DND-41 (cell line): ENCODE data around the gene RIOX2.
"Not testable (repeated sequence)": the region's sequence is repeated elsewhere in the genome, so short reads cannot be mapped to it uniquely, and the experiment has no call there.

ENCODE experiments used
- ATAC-seq: fragments of 200-7000 bp; cut with Tn5 transposase; 3 replicates; pipeline ENCODE4 v1.9.1; 2021; ENCODE audit warnings: low read depth; ENCODE audit not compliant: insufficient read depth
- DNase-seq: peaks from one replicate; pipeline ENCODE4 v3.0.0-alpha.2; 2020
- H2AFZ ChIP-seq: 2 replicates; pipeline ENCODE4 v1.6.0; 2012; ENCODE audit warnings: low read depth, low read length
- H3K27ac ChIP-seq: 2 replicates; pipeline ENCODE4 v1.5.1; 2012; ENCODE audit warnings: low read length, inconsistent platforms
- H3K27me3 ChIP-seq: fragments of 200-600 bp; sonication (generic); 2 replicates; pipeline ENCODE4 v1.6.0; 2012; ENCODE audit warnings: low read length, mild to moderate bottlenecking, inconsistent platforms; ENCODE audit not compliant: insufficient read depth, poor library complexity
- H3K36me3 ChIP-seq: 2 replicates; pipeline ENCODE4 v1.5.1; 2012; ENCODE audit warnings: low read length, inconsistent platforms; ENCODE audit not compliant: insufficient read depth
- H3K4me1 ChIP-seq: 2 replicates; pipeline ENCODE4 v1.5.1; 2012; ENCODE audit warnings: mild to moderate bottlenecking, low read length; ENCODE audit not compliant: insufficient read depth
- H3K4me2 ChIP-seq: 2 replicates; pipeline ENCODE4 v1.6.0; 2012; ENCODE audit warnings: mild to moderate bottlenecking, moderate library complexity, low read length, inconsistent platforms; ENCODE audit not compliant: insufficient read depth
- H3K4me3 ChIP-seq, 2 experiments: fragments of 200-600 bp in 1 of 2; shearing (Covaris generic) in 1 of 2; 2 replicates each; pipeline ENCODE4 v1.5.1; 2012 to 2016; ENCODE audit warnings: inconsistent platforms in 2 of 2, low read length in 2 of 2, mild to moderate bottlenecking in 2 of 2, low read depth in 1 of 2, moderate library complexity in 1 of 2
- H3K79me2 ChIP-seq: 2 replicates; pipeline ENCODE4 v1.6.0; 2012; ENCODE audit warnings: low read length, inconsistent platforms; ENCODE audit not compliant: insufficient read depth
- H3K9ac ChIP-seq: 2 replicates; pipeline ENCODE4 v1.6.0; 2012; ENCODE audit warnings: low read depth, mild to moderate bottlenecking, inconsistent platforms, low read length, moderate library complexity
- H3K9me3 ChIP-seq: 2 replicates; pipeline ENCODE4 v1.5.1; 2012; ENCODE audit warnings: low read length, moderate library complexity, mild to moderate bottlenecking, inconsistent platforms; ENCODE audit not compliant: insufficient read depth, severe bottlenecking
- H4K20me1 ChIP-seq: 2 replicates; pipeline ENCODE4 v1.6.0; 2012; ENCODE audit warnings: low read length; ENCODE audit not compliant: insufficient read depth
- CTCF ChIP-seq: IDR thresholded peaks from 2 replicates; pipeline ENCODE4 v1.5.1; 2012; ENCODE audit warnings: borderline replicate concordance, low read length, moderate library complexity, mild to moderate bottlenecking; ENCODE audit not compliant: poor library complexity, severe bottlenecking; ENCODE audit errors: extremely low read depth
- EZH2 ChIP-seq: IDR thresholded peaks from 3 replicates; pipeline ENCODE4 v1.6.1; 2012; ENCODE audit warnings: borderline replicate concordance, low read depth, mild to moderate bottlenecking, moderate library complexity, low read length, inconsistent platforms; ENCODE audit not compliant: severe bottlenecking

Gene RIOX2

GRCh38 chr3:98014268-98014585 lies 42.0 kb upstream of the RIOX2 start:
- DNase-seq (no peak), ATAC-seq (no peak)
- no peak for TF ChIP-seq EZH2
- TF ChIP-seq CTCF, result no peak
- Histone ChIP-seq H3K79me2 (no peaks in the 10 kb centered on the region), H2AFZ (no peak overlapping the region), H3K27ac (no peak overlapping the region), H3K4me3 (no peak overlapping the region), H3K9me3 (no peaks in the 10 kb centered on the region), H3K4me2 (no peak overlapping the region), H3K27me3 (no peaks in the 10 kb centered on the region), H3K4me1 (no peaks in the 10 kb centered on the region), H3K9ac (no peak overlapping the region), H4K20me1 (no peaks in the 10 kb centered on the region), H3K36me3 (no peaks in the 10 kb centered on the region)

DNA sequence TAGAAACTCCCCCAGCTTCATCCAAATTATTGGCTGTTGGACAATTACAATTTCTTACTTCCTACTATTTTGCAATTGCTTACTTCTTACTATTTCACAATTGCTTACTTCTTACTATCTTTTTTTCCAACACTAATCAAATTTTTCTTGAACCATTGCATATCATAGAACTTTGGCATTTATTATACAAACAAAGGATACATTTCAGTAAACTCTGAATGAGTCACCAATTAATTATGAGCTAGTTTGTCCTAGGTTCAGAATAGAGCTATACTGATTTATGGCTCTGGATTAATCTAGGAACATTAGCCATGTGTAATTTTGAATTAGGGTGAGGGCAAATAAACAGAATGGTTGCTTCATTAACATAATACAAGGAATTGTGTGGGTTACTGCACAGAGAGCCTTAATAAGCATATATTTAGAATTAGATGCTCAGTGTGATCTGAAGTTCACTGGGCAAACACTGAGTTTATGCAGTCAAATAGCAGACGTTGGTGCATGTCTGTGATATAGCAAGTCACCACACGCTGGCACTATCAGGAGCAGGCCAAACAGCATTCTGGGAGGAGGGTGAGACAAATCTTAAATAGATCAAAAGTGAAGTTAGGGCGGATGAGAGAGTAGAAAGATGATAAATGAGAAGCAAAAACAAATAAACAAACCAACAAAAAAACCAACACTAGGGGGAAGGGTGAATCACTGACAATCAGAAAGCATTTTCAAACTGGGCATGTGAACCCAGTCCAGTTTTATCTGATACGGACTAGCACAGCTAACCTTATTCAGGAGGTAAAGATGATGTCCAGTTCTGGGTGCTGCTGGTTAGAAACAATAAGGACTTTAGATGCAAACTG lies 41.4 kb upstream of the RIOX2 start:
- Histone ChIP-seq H3K79me2 (no peaks in the 10 kb centered on the region), H3K4me1 (0 out of 2 replicates have a peak, but pooled peaks cover 2% of the 10 kb centered on the region), H2AFZ (no peak overlapping the region), H3K27me3 (no peaks in the 10 kb centered on the region), H3K4me3 (no peak overlapping the region), H4K20me1 (no peaks in the 10 kb centered on the region), H3K9me3 (no peaks in the 10 kb centered on the region), H3K4me2 (no peak overlapping the region), H3K9ac (no peak overlapping the region), H3K27ac (no peak overlapping the region), H3K36me3 (no peaks in the 10 kb centered on the region)
- TF ChIP-seq EZH2, result no peak
- no peak for TF ChIP-seq CTCF
- no peak for DNase-seq
- ATAC-seq, result no peak

GRCh38 chr3:98012979-98013378 lies 40.7 kb upstream of the RIOX2 start:
- H3K27me3 ChIP-seq, result no peaks in the 10 kb centered on the region
- no peaks in the 10 kb centered on the region for H3K79me2 ChIP-seq
- 0 out of 2 replicates have a peak, but pooled peaks cover 2% of the 10 kb centered on the region for H3K4me1 ChIP-seq
- H4K20me1 ChIP-seq, result no peaks in the 10 kb centered on the region
- no peak overlapping the region for H2AFZ ChIP-seq
- no peak overlapping the region for H3K27ac ChIP-seq
- no peaks in the 10 kb centered on the region for H3K9me3 ChIP-seq
- no peak overlapping the region for H3K4me2 ChIP-seq
- ATAC-seq, result no peak
- no peak overlapping the region for H3K4me3 ChIP-seq
- no peak for TF ChIP-seq CTCF
- TF ChIP-seq EZH2, result no peak
- H3K36me3 ChIP-seq, result no peaks in the 10 kb centered on the region
- no peak for DNase-seq
- H3K9ac ChIP-seq, result no peak overlapping the region

- H3K27me3 ChIP-seq, H3K4me2 ChIP-seq, H2AFZ ChIP-seq, ATAC-seq, H3K4me1 ChIP-seq, DNase-seq, H3K9ac ChIP-seq, H3K9me3 ChIP-seq, H3K79me2 ChIP-seq, H4K20me1 ChIP-seq, H3K27ac ChIP-seq, H3K36me3 ChIP-seq, H3K4me3 ChIP-seq: not testable (repeated sequence)
These were observed 38.7 kb upstream of the RIOX2 start for GRCh38 chr3:98010883-98011449.
